GM12878 (cell line): ENCODE results near the gene COL4A3. TPM values are rescaled to one million over a fixed set of nuclear protein-coding genes. Genes with fewer than 3 reads are reported as not detected.

ENCODE experiments used
- ATAC-seq: fragments of 200-7000 bp; cut with Tn5 transposase; 3 replicates; pipeline ENCODE4 v1.9.1; 2020; ENCODE audit warnings: mild to moderate bottlenecking, moderate library complexity
- BruUV-seq: library from RNA; stranded (reverse); fragments of 400-500 nt; replicated peaks from 2 replicates; lab custom pipeline; 2021; lab: Mats Ljungman, UMichigan
- CTCF ChIA-PET: fragments of 300-600 bp; sonication (Branson Sonifier 250); formaldehyde crosslinking; extraction: SDS; loops from one replicate; lab custom pipeline; 2021; ENCODE audit warnings: inconsistent platforms; lab: Yijun Ruan, JAX
- POLR2A ChIA-PET: fragments of 350-600 bp; formaldehyde crosslinking; extraction: SDS; loops from one replicate; lab custom pipeline; 2021; ENCODE audit warnings: inconsistent platforms; lab: Charles Lee
- RAD21 ChIA-PET: fragments of 300-600 bp; sonication (Branson Sonifier 250); formaldehyde crosslinking; loops from one replicate; lab custom pipeline; 2023; ENCODE audit warnings: antibody characterized with exemption; ENCODE audit not compliant: unreplicated experiment; lab: Charles Lee
- SMC1A ChIA-PET: fragments of 300-600 bp; sonication (Branson Sonifier 250); formaldehyde crosslinking; loops from one replicate; lab custom pipeline; 2023; ENCODE audit not compliant: unreplicated experiment, uncharacterized antibody; lab: Charles Lee
- DNase-seq: peaks from one replicate; pipeline ENCODE4 v3.0.0-alpha.2; 2011; ENCODE audit warnings: low read depth, low spot score
- FAIRE-seq: peaks from 3 replicates; lab custom pipeline; 2011; peaks lifted over from hg19 to GRCh38; lab: Jason Lieb, UNC
- H2AFZ ChIP-seq: 2 replicates; pipeline ENCODE4 v1.6.0; 2011; ENCODE audit warnings: low read depth, low read length, control low read depth; ENCODE audit not compliant: control insufficient read depth
- H3K27ac ChIP-seq: 2 replicates; pipeline ENCODE4 v1.5.1; 2011; ENCODE audit warnings: control low read depth; ENCODE audit not compliant: control insufficient read depth, insufficient read depth
- H3K27me3 ChIP-seq, 2 experiments: replicated peaks in 1 of 2; 2 replicates each; pipeline versions ENCODE4 v1.6.0 to v1.6.1; 2011; ENCODE audit warnings: low read length in 1 of 2; ENCODE audit not compliant: control insufficient read depth in 2 of 2, insufficient read depth in 2 of 2
- H3K36me3 ChIP-seq, 2 experiments: 2 replicates each; pipeline ENCODE4 v1.5.1; 2011; ENCODE audit warnings: low read length in 1 of 2; ENCODE audit not compliant: control insufficient read depth in 2 of 2, insufficient read depth in 2 of 2
- H3K4me1 ChIP-seq: 2 replicates; pipeline ENCODE4 v1.6.1; 2011; ENCODE audit warnings: mild to moderate bottlenecking, low read length, moderate library complexity, mixed read lengths; ENCODE audit not compliant: control insufficient read depth, insufficient read depth
- H3K4me2 ChIP-seq: 2 replicates; pipeline ENCODE4 v1.6.0; 2011; ENCODE audit warnings: control low read depth; ENCODE audit not compliant: control insufficient read depth, insufficient read depth
- H3K4me3 ChIP-seq: fragments of 200-600 bp; sonication (generic); 2 replicates; pipeline ENCODE4 v1.5.1; 2016
- H3K79me2 ChIP-seq: 2 replicates; pipeline ENCODE4 v1.6.0; 2011; ENCODE audit warnings: low read length; ENCODE audit not compliant: control insufficient read depth, insufficient read depth
- H3K9ac ChIP-seq: 2 replicates; pipeline ENCODE4 v1.8.0; 2011; ENCODE audit warnings: low read length, control low read depth, mixed read lengths; ENCODE audit not compliant: control insufficient read depth, insufficient read depth
- H3K9me3 ChIP-seq: replicated peaks from 3 replicates; pipeline ENCODE4 v1.5.1; 2011; ENCODE audit warnings: mild to moderate bottlenecking, low read length; ENCODE audit not compliant: control insufficient read depth, insufficient read depth
- H4K20me1 ChIP-seq: 2 replicates; pipeline ENCODE4 v1.6.0; 2011; ENCODE audit not compliant: control insufficient read depth, insufficient read depth
- ATF2 ChIP-seq: IDR thresholded peaks from 2 replicates; pipeline ENCODE4 v1.6.1; 2012; ENCODE audit warnings: low read length, inconsistent platforms
- BACH1 ChIP-seq: fragments of 450-650 bp; IDR thresholded peaks from 2 replicates; pipeline ENCODE4 v1.6.1; 2017; ENCODE audit warnings: mild to moderate bottlenecking, borderline replicate concordance
- FOXM1 ChIP-seq: IDR thresholded peaks from 2 replicates; pipeline ENCODE4 v1.6.1; 2012; ENCODE audit warnings: low read depth, mild to moderate bottlenecking, inconsistent platforms, low read length, moderate library complexity
- HSF1 ChIP-seq: fragments of 150-350 bp; IDR thresholded peaks from 2 replicates; pipeline ENCODE4 v1.6.1; 2014; ENCODE audit warnings: mild to moderate bottlenecking, low read depth, low read length
- LARP7 ChIP-seq: fragments of 450-650 bp; IDR thresholded peaks from 2 replicates; pipeline ENCODE4 v1.6.1; 2017; ENCODE audit warnings: mild to moderate bottlenecking
- MLLT1 ChIP-seq: fragments of 450-650 bp; IDR thresholded peaks from 2 replicates; pipeline ENCODE4 v1.6.1; 2016; ENCODE audit warnings: mild to moderate bottlenecking
- NR2C2 ChIP-seq: IDR thresholded peaks from 2 replicates; pipeline ENCODE4 v1.6.1; 2011; ENCODE audit warnings: borderline replicate concordance, low read depth; ENCODE audit not compliant: control insufficient read depth, insufficient read length
- PML ChIP-seq: IDR thresholded peaks from 2 replicates; pipeline ENCODE4 v1.6.1; 2012; ENCODE audit warnings: low read length, inconsistent platforms
- TCF12 ChIP-seq: IDR thresholded peaks from 2 replicates; pipeline ENCODE4 v1.6.1; 2011; ENCODE audit warnings: low read depth, mild to moderate bottlenecking, low read length
- WGBS: methylation state at CpG from one replicate; pipeline ENCODE4 v1.1.6; 2016; ENCODE audit warnings: low lambda C conversion rate; ENCODE audit not compliant: insufficient replicate concordance, insufficient coverage; ENCODE audit errors: missing lambda C conversion rate; 5-methylcytosine and 5-hydroxymethylcytosine counted together
- in situ Hi-C: fragments of 300-500 bp; cut with MboI; formaldehyde crosslinking; loops from 9 replicates; pipeline ENCODE4 v1.14.3; 2018; ENCODE audit warnings: mixed read lengths
- intact Hi-C: fragments of 100-400 bp; cut with micrococcal nuclease; formaldehyde crosslinking; loops from one replicate; pipeline ENCODE4 v1.14.2; 2022; ENCODE audit not compliant: unreplicated experiment
- polyA plus RNA-seq, 11 experiments: library from polyadenylated mRNA; depleted of rRNA in 4 of 11; unstranded in 6 of 11; stranded (reverse) in 5 of 11; fragments of >200 nt; fragmentation: Nextera tagmentation in 4 of 11; fragmentation: Illumina TruSeq in 1 of 11; extraction: Ambion mirVana in 4 of 11; extraction: Trizol in 1 of 11; gene quantifications; 1 replicate in 1 of 11; 2 replicates in 10 of 11; pipeline versions ENCODE4 v1.2.1 to v1.2.3, GENCODE V29; 2011 to 2016; ENCODE audit warnings: inconsistent platforms in 2 of 11, missing spikeins in 2 of 11, low read depth in 1 of 11
- total RNA-seq, 4 experiments: library from RNA; depleted of rRNA in 3 of 4; stranded (reverse); fragments of >200 nt in 3 of 4; fragmentation: Illumina TruSeq in 1 of 4; extraction: Trizol in 1 of 4; gene quantifications; 2 replicates each; pipeline versions ENCODE4 v1.2.1 to v1.2.3, GENCODE V29; 2013 to 2021

The COL4A3 gene
- total and polyA plus RNA-seq, 10 of the 15 experiments (the other 5 are each of a cell fraction or from before 2014, with no cell fraction given), result 0.34 to 10.5 (median 3.8) TPM

- TF ChIP-seq ATF2, result no peak
- no peak for TF ChIP-seq BACH1
- no peak for TF ChIP-seq MLLT1
- no peak for TF ChIP-seq LARP7
These were observed 29.8 kb downstream of the COL4A3 start (continued) for GRCh38 chr2:227194219-227194618.

GRCh38 chr2:227198866-227199265 is 34.4 kb downstream of the COL4A3 start:
- FAIRE-seq (no peak), ATAC-seq (no peak), DNase-seq (no peak)
- in situ Hi-C loops, result no loop called here
- H3K27ac ChIP-seq, result no peak overlapping the region
- 100% methylated on average over 3 of the region's 3 CpGs for WGBS
- H3K9ac ChIP-seq, result no peak overlapping the region
- no peaks in the 10 kb centered on the region for H3K36me3 ChIP-seq
- no peaks in the 10 kb centered on the region for H4K20me1 ChIP-seq
- H3K4me2 ChIP-seq, result no peak overlapping the region
- BruUV-seq, result no TSS peak
- no peak overlapping the region for H3K4me3 ChIP-seq
- no peak overlapping the region for H2AFZ ChIP-seq
- TF ChIP-seq PML, result no peak
- no peak for TF ChIP-seq TCF12
- no peak for TF ChIP-seq HSF1
- TF ChIP-seq NR2C2, result no peak
- no peak for TF ChIP-seq FOXM1
- intact Hi-C loops, result no loop called here
- ChIA-PET POLR2A (no interaction called here), CTCF (no interaction called here), SMC1A (no interaction called here), RAD21 (no interaction called here)
- H3K9me3 ChIP-seq, result no peaks in the 10 kb centered on the region
- no peaks in the 10 kb centered on the region for H3K79me2 ChIP-seq
- no peaks in the 10 kb centered on the region for H3K4me1 ChIP-seq
- H3K27me3 ChIP-seq, result no peaks in the 10 kb centered on the region
